GM10248 (cell line): Measurements from ENCODE around the gene MAGT1.
A peak's percentile ranks its signal among the peaks of the same experiment; 100 is the strongest.
"Not testable (repeated sequence)": the region's sequence is repeated elsewhere in the genome, so short reads cannot be mapped to it uniquely, and the experiment has no call there.

Source experiments
- CTCF ChIA-PET: fragments of 300-600 bp; sonication (Branson Sonifier 250); formaldehyde crosslinking; extraction: SDS; loops from one replicate; lab custom pipeline; 2021; ENCODE audit warnings: antibody characterized with exemption; lab: Yijun Ruan, JAX
- POLR2A ChIA-PET: fragments of 350-650 bp; sonication (Branson Sonifier 250); formaldehyde crosslinking; extraction: SDS; loops from one replicate; lab custom pipeline; 2020; ENCODE audit warnings: antibody characterized with exemption; lab: Yijun Ruan, JAX
- DNase-seq: peaks from one replicate; pipeline ENCODE4 v3.0.0; 2012; ENCODE audit errors: extremely low spot score
- CTCF ChIP-seq: IDR thresholded peaks from 2 replicates; pipeline ENCODE4 v1.5.1; 2012; ENCODE audit warnings: mild to moderate bottlenecking, low read depth; ENCODE audit errors: extremely low read depth, missing control alignments, control extremely low read depth

MAGT1 gene

GRCh38 chrX:77910108-77910840, 15.0 kb upstream of the MAGT1 start, which contains the start of gene ATP7A:
Gene ATP7A, plus strand, starts transcription at chrX:77910693. Its CDS starts 60,949 bp downstream, at chrX:77971642.
- peak; percentile 56 for TF ChIP-seq CTCF
- POLR2A ChIA-PET, result interaction anchor here (0.6 to 1.0 kb wide), 3 partner anchors 155 to 814 kb away, joined by 3 read pairs; no protein-coding TSS in a partner anchor
- CTCF ChIA-PET, result interaction anchor here (0.9 to 3.8 kb wide), 9 partner anchors 9 to 176 kb away, joined by 3 to 16 read pairs (median 4); partner anchors contain the start of genes COX7B and MAGT1

GRCh38 chrX:77901506-77901905, 6.3 kb upstream of the MAGT1 start:
- TF ChIP-seq CTCF, result no peak
- POLR2A ChIA-PET, result no interaction called here
- CTCF ChIA-PET, result interaction anchor here (0.9 to 1.7 kb wide), 3 partner anchors 8 to 128 kb away, joined by 4 to 5 read pairs (median 4); partner anchors contain the start of gene ATP7A
- no peak for DNase-seq

More at GRCh38 chrX:77910108-77910840, 15.0 kb upstream of the MAGT1 start, which contains the start of gene ATP7A:
- peak; percentile 85 for DNase-seq

- no peak for DNase-seq
- CTCF ChIA-PET, result interaction anchor here (0.9 to 2.2 kb wide), 3 partner anchors 10 to 128 kb away, joined by 4 to 11 read pairs (median 5); partner anchors contain the start of gene ATP7A
- TF ChIP-seq CTCF, result no peak
- POLR2A ChIA-PET, result no interaction called here
Observed at GRCh38 chrX:77900688-77901087, 5.5 kb upstream of the MAGT1 start.

- DNase-seq, result peak; percentile 59
- ChIA-PET POLR2A (no interaction called here), CTCF (interaction anchor here (0.9 to 2.2 kb wide), 14 partner anchors 10 to 308 kb away, joined by 3 to 11 read pairs (median 4); partner anchors contain the start of gene ATP7A)
- peak; percentile 36 for TF ChIP-seq CTCF
Observed at GRCh38 chrX:77899081-77899828, 4.0 kb upstream of the MAGT1 start, which contains the start of gene COX7B. Gene COX7B, plus strand, starts transcription at chrX:77899468. Its CDS starts 86 bp downstream, at chrX:77899554.

- POLR2A ChIA-PET, result no interaction called here
- DNase-seq, result no peak
- no peak for TF ChIP-seq CTCF
- CTCF ChIA-PET, result no interaction called here
Observed at GRCh38 chrX:77893713-77894112, 1.5 kb downstream of the MAGT1 start.

- POLR2A ChIA-PET, result no interaction called here
- CTCF ChIA-PET, result no interaction called here
- no peak for DNase-seq
- no peak for TF ChIP-seq CTCF
Observed at GRCh38 chrX:77892887-77893286, 2.3 kb downstream of the MAGT1 start.

GRCh38 chrX:77881418-77881817, 13.8 kb downstream of the MAGT1 start:
- POLR2A ChIA-PET, CTCF ChIA-PET, DNase-seq: not testable (repeated sequence)
